CD14-positive monocyte (primary cell): ENCODE data around the gene ACBD3. TPM values are rescaled to one million over a fixed set of nuclear protein-coding genes. Genes with fewer than 3 reads are reported as not detected.

Experiments
- DNase-seq, 3 donors: peaks; one replicate each; pipeline ENCODE4 v3.0.0-alpha.2; 2011 to 2022
- H2AFZ ChIP-seq: 2 replicates; pipeline ENCODE4 v1.6.0; 2012; ENCODE audit warnings: mild to moderate bottlenecking, low read depth, low read length, inconsistent platforms; ENCODE audit not compliant: insufficient read depth, poor library complexity, severe bottlenecking
- H3K27ac ChIP-seq, 2 donors: 1 replicate in 1 of 2; 2 replicates in 1 of 2; pipeline ENCODE4 v1.5.1; 2012 to 2013; ENCODE audit warnings: low read length in 2 of 2, control low read depth in 1 of 2, inconsistent platforms in 1 of 2, low read depth in 1 of 2, mild to moderate bottlenecking in 1 of 2
- H3K27me3 ChIP-seq, 2 donors: one replicate each; pipeline versions ENCODE4 v1.6.0 to v1.6.1; 2011 to 2013; ENCODE audit warnings: low read length in 2 of 2; ENCODE audit not compliant: control insufficient read depth in 2 of 2, insufficient read depth in 2 of 2
- H3K36me3 ChIP-seq, 2 donors: replicated peaks in 1 of 2; 1 replicate in 1 of 2; 2 replicates in 1 of 2; pipeline versions ENCODE4 v1.5.1 to v1.6.1; 2012 to 2013; ENCODE audit warnings: low read length in 2 of 2, control low read depth in 1 of 2, inconsistent platforms in 1 of 2, mild to moderate bottlenecking in 1 of 2; ENCODE audit not compliant: insufficient read depth in 2 of 2, control insufficient read depth in 1 of 2
- H3K4me1 ChIP-seq, 2 donors: 1 replicate in 1 of 2; 2 replicates in 1 of 2; pipeline versions ENCODE4 v1.5.1 to v1.6.1; 2012 to 2013; ENCODE audit warnings: low read length in 2 of 2, control low read depth in 1 of 2, inconsistent platforms in 1 of 2, mild to moderate bottlenecking in 1 of 2, moderate library complexity in 1 of 2; ENCODE audit not compliant: insufficient read depth in 2 of 2, control insufficient read depth in 1 of 2
- H3K4me2 ChIP-seq: replicated peaks from 2 replicates; pipeline ENCODE3; 2012; ENCODE audit warnings: low read length, moderate library complexity, mild to moderate bottlenecking; ENCODE audit not compliant: poor library complexity, severe bottlenecking; ENCODE audit errors: extremely low read depth
- H3K4me3 ChIP-seq, 3 experiments: fragments of 200-600 bp in 1 of 3; sonication (generic) in 1 of 3; replicated peaks in 1 of 3; 1 replicate in 2 of 3; 2 replicates in 1 of 3; pipeline ENCODE4 v1.5.1; 2011 to 2013; ENCODE audit warnings: low read length in 3 of 3, mild to moderate bottlenecking in 3 of 3, control low read depth in 2 of 3, low read depth in 2 of 3, inconsistent platforms in 1 of 3, moderate library complexity in 1 of 3
- H3K79me2 ChIP-seq: 2 replicates; pipeline ENCODE4 v1.6.0; 2012; ENCODE audit warnings: mild to moderate bottlenecking, control low read depth, inconsistent platforms, low read length, moderate library complexity; ENCODE audit not compliant: insufficient read depth
- H3K9ac ChIP-seq: 2 replicates; pipeline ENCODE4 v1.6.0; 2017; ENCODE audit warnings: low read length, mild to moderate bottlenecking; ENCODE audit not compliant: insufficient read depth, poor library complexity, severe bottlenecking
- H3K9me3 ChIP-seq, 2 donors: replicated peaks in 1 of 2; 1 replicate in 1 of 2; 2 replicates in 1 of 2; pipeline versions ENCODE4 v1.5.1 to v1.6.1; 2012 to 2013; ENCODE audit warnings: low read length in 2 of 2, control low read depth in 1 of 2; ENCODE audit not compliant: control insufficient read depth in 1 of 2, insufficient read depth in 1 of 2
- H4K20me1 ChIP-seq: 2 replicates; pipeline ENCODE4 v1.6.0; 2012; ENCODE audit warnings: mild to moderate bottlenecking, low read length, control low read depth, moderate library complexity; ENCODE audit not compliant: insufficient read depth
- H3K27ac Mint-ChIP-seq, 7 donors: one replicate each; pipeline ENCODE4 v1.8.0; 2020; ENCODE audit warnings: mild to moderate bottlenecking in 7 of 7, mixed read lengths in 7 of 7, moderate library complexity in 6 of 7, inconsistent platforms in 2 of 7
- H3K27me3 Mint-ChIP-seq, 3 donors: one replicate each; pipeline ENCODE4 v1.8.0; 2021 to 2022; ENCODE audit warnings: low read depth in 3 of 3, mild to moderate bottlenecking in 3 of 3, mixed read lengths in 3 of 3, moderate library complexity in 3 of 3, inconsistent platforms in 1 of 3
- H3K36me3 Mint-ChIP-seq, 2 donors: one replicate each; pipeline ENCODE4 v1.8.0; 2020; ENCODE audit warnings: mixed read lengths in 2 of 2, inconsistent platforms in 1 of 2, mild to moderate bottlenecking in 1 of 2
- H3K4me1 Mint-ChIP-seq: one replicate; pipeline ENCODE4 v1.8.0; 2020; ENCODE audit warnings: mild to moderate bottlenecking, mixed read lengths
- H3K4me3 Mint-ChIP-seq, 2 donors: one replicate each; pipeline ENCODE4 v1.8.0; 2020; ENCODE audit warnings: mild to moderate bottlenecking in 2 of 2, mixed read lengths in 2 of 2, moderate library complexity in 1 of 2
- H3K9me3 Mint-ChIP-seq, 7 donors: one replicate each; pipeline ENCODE4 v1.8.0; 2020 to 2022; ENCODE audit warnings: mixed read lengths in 7 of 7, mild to moderate bottlenecking in 6 of 7, moderate library complexity in 6 of 7, inconsistent platforms in 2 of 7
- CTCF ChIP-seq: fragments of 200-600 bp; IDR thresholded peaks from one replicate; pipeline ENCODE4 v1.8.0; 2022; ENCODE audit warnings: antibody characterized with exemption, mild to moderate bottlenecking
- WGBS: methylation state at CpG from one replicate; pipeline ENCODE4 v1.1.5; 2013; ENCODE audit warnings: missing lambda C conversion rate; ENCODE audit not compliant: insufficient coverage; 5-methylcytosine and 5-hydroxymethylcytosine counted together
- intact Hi-C, 2 donors: fragments of 100-400 bp; cut with micrococcal nuclease; formaldehyde crosslinking; loops; one replicate each; pipeline versions ENCODE4 v1.15.0 to v1.15.1; 2023
- polyA plus RNA-seq, 3 donors: library from polyadenylated mRNA; depleted of rRNA in 1 of 3; unstranded in 2 of 3; stranded (reverse) in 1 of 3; fragments of 300-500 nt in 2 of 3; fragments of >200 nt in 1 of 3; fragmentation: Illumina TruSeq in 2 of 3; gene quantifications; 1 replicate in 2 of 3; 2 replicates in 1 of 3; pipeline ENCODE4 v1.2.3, GENCODE V29; 2012 to 2021

The ACBD3 gene
- polyA plus RNA-seq, 3 donors, result 7.0 to 16.3 (median 11.4) TPM

GRCh38 chr1:226233293-226233692, 46.8 kb upstream of the ACBD3 start:
- no peaks in the 10 kb centered on the region for H3K4me1 Mint-ChIP-seq
- peaks cover 0 to 2% (median 0%) of the 10 kb centered on the region in 3 donors for H3K27me3 Mint-ChIP-seq
- WGBS, result 0% methylated on average over 1 of the region's 6 CpGs
- H3K4me1 ChIP-seq, result no peaks in the 10 kb centered on the region
- H3K4me3 Mint-ChIP-seq, result no peak overlapping the region
- no peak for TF ChIP-seq CTCF
- no peak overlapping the region for H3K27ac Mint-ChIP-seq
- H4K20me1 ChIP-seq, result no peaks in the 10 kb centered on the region
- no peaks in the 10 kb centered on the region for H3K79me2 ChIP-seq
- H3K9me3 Mint-ChIP-seq, result peaks cover 0 to 1% (median 0%) of the 10 kb centered on the region in 7 donors
- H3K36me3 Mint-ChIP-seq, result peaks cover 36 to 49% of the 10 kb centered on the region in 2 donors
- H3K9me3 ChIP-seq, result no peaks in the 10 kb centered on the region
- H2AFZ ChIP-seq, result no peak overlapping the region
- no peaks in the 10 kb centered on the region for H3K27me3 ChIP-seq
- peaks cover 13 to 51% of the 10 kb centered on the region in 2 donors for H3K36me3 ChIP-seq
- intact Hi-C loops, result no loop called here
- H3K27ac ChIP-seq, result no peak overlapping the region
- no peak overlapping the region for H3K4me2 ChIP-seq
- H3K9ac ChIP-seq, result no peak overlapping the region
- H3K4me3 ChIP-seq, result no peak overlapping the region
- DNase-seq, result no peak

GRCh38 chr1:226226601-226227000, 40.1 kb upstream of the ACBD3 start:
- H3K4me3 Mint-ChIP-seq, result no peak overlapping the region
- WGBS, result 100% methylated on average over 1 of the region's 3 CpGs
- no peak overlapping the region for H2AFZ ChIP-seq

More at GRCh38 chr1:226226601-226227000, 40.1 kb upstream of the ACBD3 start:
- Mint-ChIP-seq H3K27me3 (peaks cover 30 to 40% (median 33%) of the 10 kb centered on the region in 3 donors), H3K27ac (peak overlapping the region in 1 of 7 donors; percentile 43), H3K36me3 (peaks cover 26 to 29% of the 10 kb centered on the region in 2 donors), H3K4me1 (peaks cover 8% of the 10 kb centered on the region), H3K9me3 (peaks cover 0 to 4% (median 0%) of the 10 kb centered on the region in 7 donors)
- H4K20me1 ChIP-seq, result no peaks in the 10 kb centered on the region
- peaks cover 4 to 8% of the 10 kb centered on the region in 2 donors for H3K4me1 ChIP-seq
- no peak overlapping the region for H3K9ac ChIP-seq
- H3K79me2 ChIP-seq, result no peaks in the 10 kb centered on the region
- peaks cover 0 to 11% of the 10 kb centered on the region in 2 donors for H3K36me3 ChIP-seq
- intact Hi-C loops, result no loop called here
- no peak overlapping the region for H3K4me3 ChIP-seq
- DNase-seq, result no peak
- TF ChIP-seq CTCF, result no peak
- peaks cover 19 to 32% of the 10 kb centered on the region in 2 donors for H3K27me3 ChIP-seq
- no peak overlapping the region for H3K4me2 ChIP-seq
- no peaks in the 10 kb centered on the region for H3K9me3 ChIP-seq
- no peak overlapping the region for H3K27ac ChIP-seq
